ENCODE results near the gene TIGD2. TPM values are rescaled to one million over a fixed set of nuclear protein-coding genes. Genes with fewer than 3 reads are reported as not detected.

Gene TIGD2
- total RNA-seq, 2 experiments from 2014 or later = 2.1 to 2.3 TPM

- ChIA-PET POLR2A (no interaction called here), CTCF (interaction anchor here (0.5 to 0.6 kb wide), 2 partner anchors 73 to 76 kb away, joined by 3 read pairs; no protein-coding TSS in a partner anchor)
- H3K36me3 Mint-ChIP-seq (ENCODE audit: low read depth) = no peaks in the 10 kb centered on the region
- H3K9me3 Mint-ChIP-seq (ENCODE audit: low read depth) = no peaks in the 10 kb centered on the region
- DNase-seq (peak; percentile 16), ATAC-seq (peak; percentile 90)
- peak overlapping the region; percentile 44 for H3K27ac Mint-ChIP-seq
- H3K27me3 Mint-ChIP-seq = peaks cover 2% of the 10 kb centered on the region
- intact Hi-C loops (cut with DNase I, micrococcal nuclease) = loop anchor here (1.0 to 5.0 kb wide), 4 partner anchors 20 to 566 kb away; no protein-coding TSS in a partner anchor
- H3K4me3 Mint-ChIP-seq = no peak overlapping the region
- H3K4me1 Mint-ChIP-seq = peaks cover 21% of the 10 kb centered on the region
These were observed 9.8 kb upstream of the TIGD2 start for GRCh38 chr4:89101256-89102161.

GRCh38 chr4:89105726-89106125 lies 5.6 kb upstream of the TIGD2 start:
- H3K9me3 Mint-ChIP-seq (ENCODE audit: low read depth) = no peaks in the 10 kb centered on the region
- no peak for DNase-seq
- H3K27me3 Mint-ChIP-seq = peaks cover 17% of the 10 kb centered on the region
- H3K36me3 Mint-ChIP-seq (ENCODE audit: low read depth) = no peaks in the 10 kb centered on the region
- ChIA-PET POLR2A (no interaction called here), CTCF (no interaction called here)
- no peak for ATAC-seq
- intact Hi-C loops (cut with DNase I, micrococcal nuclease) = no loop called here
- peaks cover 20% of the 10 kb centered on the region for H3K4me1 Mint-ChIP-seq
- H3K27ac Mint-ChIP-seq = no peak overlapping the region
- H3K4me3 Mint-ChIP-seq = no peak overlapping the region

- H3K27ac Mint-ChIP-seq = no peak overlapping the region
- intact Hi-C loops (cut with DNase I, micrococcal nuclease) = no loop called here
- CTCF ChIA-PET = interaction anchor here (0.7 kb wide), 1 partner anchor 316 kb away, joined by 3 read pairs; no protein-coding TSS in a partner anchor
- DNase-seq (peak; percentile 14), ATAC-seq (no peak)
- H3K27me3 Mint-ChIP-seq = peaks cover 18% of the 10 kb centered on the region
- H3K36me3 Mint-ChIP-seq (ENCODE audit: low read depth) = peaks cover 10% of the 10 kb centered on the region
- H3K4me1 Mint-ChIP-seq = peaks cover 21% of the 10 kb centered on the region
- POLR2A ChIA-PET = no interaction called here
- peaks cover 10% of the 10 kb centered on the region for H3K9me3 Mint-ChIP-seq (ENCODE audit: low read depth)
- no peak overlapping the region for H3K4me3 Mint-ChIP-seq
These were observed 3.2 kb upstream of the TIGD2 start for GRCh38 chr4:89108091-89108490.

- Mint-ChIP-seq H3K27me3 (peaks cover 16% of the 10 kb centered on the region), H3K4me1 (peaks cover 18% of the 10 kb centered on the region), H3K9me3 (ENCODE audit: low read depth) (peaks cover 16% of the 10 kb centered on the region), H3K36me3 (ENCODE audit: low read depth) (peaks cover 18% of the 10 kb centered on the region), H3K27ac (peak overlapping the region; percentile 17), H3K4me3 (peak overlapping the region; percentile 73)
- CTCF ChIA-PET = interaction anchor here (0.6 kb wide), 1 partner anchor 825 kb away, joined by 3 read pairs; no protein-coding TSS in a partner anchor
- POLR2A ChIA-PET = no interaction called here
- intact Hi-C loops (cut with DNase I, micrococcal nuclease) = loop anchor here (2.0 to 10.0 kb wide), 7 partner anchors 148 to 1685 kb away; partner anchors contain the start of genes GPRIN3 (in 1 of the 2), HERC3 (in 1 of the 2), NUDT9 (in 1 of the 2) and PKD2 (in 1 of the 2)
- DNase-seq (no peak), ATAC-seq (no peak)
These were observed 1.3 kb upstream of the TIGD2 start for GRCh38 chr4:89109841-89110540.

- CTCF ChIA-PET = interaction anchor here (0.6 kb wide), 1 partner anchor 826 kb away, joined by 3 read pairs; no protein-coding TSS in a partner anchor
- ATAC-seq = no peak
- peak overlapping the region; percentile 73 for H3K4me3 Mint-ChIP-seq
- peaks cover 16% of the 10 kb centered on the region for H3K27me3 Mint-ChIP-seq
- peaks cover 18% of the 10 kb centered on the region for H3K36me3 Mint-ChIP-seq (ENCODE audit: low read depth)
- POLR2A ChIA-PET = no interaction called here
- H3K4me1 Mint-ChIP-seq = peaks cover 18% of the 10 kb centered on the region
- peaks cover 19% of the 10 kb centered on the region for H3K9me3 Mint-ChIP-seq (ENCODE audit: low read depth)
- peak overlapping the region; percentile 17 for H3K27ac Mint-ChIP-seq
- no peak for DNase-seq
- intact Hi-C loops (cut with DNase I, micrococcal nuclease) = loop anchor here (2.0 to 10.0 kb wide), 7 partner anchors 148 to 1686 kb away; partner anchors contain the start of genes GPRIN3 (in 1 of the 2), HERC3 (in 1 of the 2), NUDT9 (in 1 of the 2) and PKD2 (in 1 of the 2)
These were observed 770 bp upstream of the TIGD2 start for GRCh38 chr4:89110541-89110985.

- peak overlapping the region; percentile 73 for H3K4me3 Mint-ChIP-seq
- ChIA-PET CTCF (no interaction called here), POLR2A (no interaction called here)
- peaks cover 16% of the 10 kb centered on the region for H3K27me3 Mint-ChIP-seq
- peak overlapping the region; percentile 86 for H3K27ac Mint-ChIP-seq
- peaks cover 18% of the 10 kb centered on the region for H3K4me1 Mint-ChIP-seq
- H3K36me3 Mint-ChIP-seq (ENCODE audit: low read depth) = peaks cover 18% of the 10 kb centered on the region
- intact Hi-C loops (cut with DNase I, micrococcal nuclease) = loop anchor here (1.0 to 10.0 kb wide), 11 partner anchors 150 to 1687 kb away; partner anchors contain the start of genes HERC3 (in 2 of the 2), GPRIN3 (in 1 of the 2), HERC5 (in 1 of the 2) and NUDT9 (in 1 of the 2)
- H3K9me3 Mint-ChIP-seq (ENCODE audit: low read depth) = peaks cover 19% of the 10 kb centered on the region
- DNase-seq = no peak
- peak; percentile 22 for ATAC-seq
These were observed 665 bp downstream of the TIGD2 start for GRCh38 chr4:89111833-89112563.

- intact Hi-C loops (cut with DNase I, micrococcal nuclease) = loop anchor here (5.0 to 10.0 kb wide), 6 partner anchors 151 to 1689 kb away; partner anchors contain the start of genes GPRIN3 (in 1 of the 2), HERC3 (in 1 of the 2), NUDT9 (in 1 of the 2) and PKD2 (in 1 of the 2)
- ATAC-seq (no peak), DNase-seq (no peak)
- peaks cover 19% of the 10 kb centered on the region for H3K9me3 Mint-ChIP-seq (ENCODE audit: low read depth)
- peaks cover 18% of the 10 kb centered on the region for H3K4me1 Mint-ChIP-seq
- H3K4me3 Mint-ChIP-seq = no peak overlapping the region
- ChIA-PET POLR2A (interaction anchor here (0.7 kb wide), 1 partner anchor 389 kb away, joined by 3 read pairs; no protein-coding TSS in a partner anchor), CTCF (no interaction called here)
- H3K27me3 Mint-ChIP-seq = peaks cover 16% of the 10 kb centered on the region
- H3K27ac Mint-ChIP-seq = no peak overlapping the region
- H3K36me3 Mint-ChIP-seq (ENCODE audit: low read depth) = peaks cover 18% of the 10 kb centered on the region
These were observed 2.1 kb downstream of the TIGD2 start for GRCh38 chr4:89113415-89113814.

GRCh38 chr4:89114100-89114499 lies 2.8 kb downstream of the TIGD2 start:
- Mint-ChIP-seq H3K4me1 (peaks cover 18% of the 10 kb centered on the region), H3K9me3 (ENCODE audit: low read depth) (peaks cover 19% of the 10 kb centered on the region), H3K4me3 (no peak overlapping the region), H3K27me3 (peaks cover 13% of the 10 kb centered on the region), H3K36me3 (ENCODE audit: low read depth) (peaks cover 18% of the 10 kb centered on the region), H3K27ac (no peak overlapping the region)
- DNase-seq = peak; percentile 32
- ATAC-seq = no peak
- ChIA-PET POLR2A (no interaction called here), CTCF (no interaction called here)
- intact Hi-C loops (cut with DNase I, micrococcal nuclease) = loop anchor here (5.0 to 10.0 kb wide), 6 partner anchors 152 to 1689 kb away; partner anchors contain the start of genes GPRIN3 (in 1 of the 2), HERC3 (in 1 of the 2), NUDT9 (in 1 of the 2) and PKD2 (in 1 of the 2)

GRCh38 chr4:89117115-89117514 lies 5.8 kb downstream of the TIGD2 start:
- no peak for ATAC-seq
- POLR2A ChIA-PET = no interaction called here
- Mint-ChIP-seq H3K36me3 (ENCODE audit: low read depth) (peaks cover 17% of the 10 kb centered on the region), H3K27me3 (no peaks in the 10 kb centered on the region), H3K4me1 (peaks cover 6% of the 10 kb centered on the region), H3K9me3 (ENCODE audit: low read depth) (peaks cover 17% of the 10 kb centered on the region), H3K4me3 (no peak overlapping the region), H3K27ac (no peak overlapping the region)
- DNase-seq = no peak
- CTCF ChIA-PET = interaction anchor here (0.6 kb wide), 1 partner anchor 685 kb away, joined by 3 read pairs; no protein-coding TSS in a partner anchor
- intact Hi-C loops (cut with DNase I, micrococcal nuclease) = loop anchor here (10.0 kb wide), 2 partner anchors 522 to 1692 kb away; partner anchors contain the start of genes HERC3 (in 1 of the 2) and NUDT9 (in 1 of the 2)

GRCh38 chr4:89119166-89119565 lies 7.8 kb downstream of the TIGD2 start:
- intact Hi-C loops (cut with DNase I, micrococcal nuclease) = loop anchor here (10.0 kb wide), 2 partner anchors 524 to 1694 kb away; partner anchors contain the start of genes HERC3 (in 1 of the 2) and NUDT9 (in 1 of the 2)

More at GRCh38 chr4:89119166-89119565, 7.8 kb downstream of the TIGD2 start:
- Mint-ChIP-seq H3K9me3 (ENCODE audit: low read depth) (peaks cover 5% of the 10 kb centered on the region), H3K36me3 (ENCODE audit: low read depth) (peaks cover under 1% of the 10 kb centered on the region), H3K27ac (no peak overlapping the region), H3K4me3 (no peak overlapping the region), H3K4me1 (no peaks in the 10 kb centered on the region), H3K27me3 (no peaks in the 10 kb centered on the region)
- ATAC-seq = no peak
- ChIA-PET POLR2A (no interaction called here), CTCF (no interaction called here)
- DNase-seq = no peak

Measured in activated CD4-positive, alpha-beta T cell treated with anti-CD3 and anti-CD28 coated beads for 36 hours (primary cell).